ENCODE measurements around the gene GATA6. TPM values are rescaled to one million over a fixed set of nuclear protein-coding genes. Genes with fewer than 3 reads are reported as not detected.

The GATA6 gene
- total and polyA plus RNA-seq, 2 of the 13 experiments (the other 11 are each of a cell fraction or from before 2014, with no cell fraction given), result 0.84 to 3.2 TPM

DNA sequence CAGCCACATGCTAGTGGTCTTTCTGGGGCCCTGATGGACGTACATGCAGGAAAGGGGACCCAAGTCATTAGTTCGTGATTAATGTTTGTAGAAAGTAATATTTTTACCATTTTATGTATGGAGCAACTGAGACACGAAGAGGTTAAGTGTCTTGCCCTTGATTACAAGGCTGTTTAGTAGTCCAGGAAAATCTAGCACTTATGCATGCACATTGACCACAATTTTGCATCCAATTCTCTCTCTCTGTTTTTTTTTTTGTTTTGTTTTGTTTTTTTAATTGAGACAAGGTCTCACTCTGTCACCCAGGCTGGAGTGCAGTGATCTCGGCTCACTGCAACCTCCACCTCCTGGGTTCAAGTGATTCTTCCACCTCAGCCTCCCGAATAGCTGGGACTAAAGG is 8.3 kb upstream of the GATA6 start:
- no peaks in the 10 kb centered on the region for H3K79me2 ChIP-seq (ENCODE audit: insufficient read depth, low read length)
- H4K20me1 ChIP-seq (ENCODE audit: insufficient read depth, low read length), result no peaks in the 10 kb centered on the region
- POLR2A ChIA-PET, result no interaction called here
- no peak for DNase-seq (ENCODE audit: low spot score)
- no peaks in the 10 kb centered on the region for H3K36me3 ChIP-seq (replicated peaks in 1 of 2; ENCODE audit: control insufficient read depth in 1 of 2, insufficient read depth in 2 of 2, low read length in 2 of 2)
- no peak overlapping the region for H3K9ac ChIP-seq (ENCODE audit: insufficient read depth, low read depth, low read length)
- H3K9me3 ChIP-seq (ENCODE audit: low read length), result no peaks in the 10 kb centered on the region
- H2AFZ ChIP-seq (ENCODE audit: low read length), result no peak overlapping the region
- no peak for FAIRE-seq
- H3K4me1 ChIP-seq (ENCODE audit: insufficient read depth, low read length), result no peaks in the 10 kb centered on the region
- H3K27me3 ChIP-seq (ENCODE audit: control insufficient read depth in 1 of 2, insufficient read depth in 2 of 2, low read length in 2 of 2), result peaks cover 0 to 27% of the 10 kb centered on the region in 2 experiments; a peak in 3 of 5 replicates
- ATAC-seq, result no peak
- in situ Hi-C loops (cut with HindIII; ENCODE audit: extremely low pct_ligation_motif_present, low pct_unique_long_range_greater_than_20kb), result loop anchor here (10.0 kb wide), 1 partner anchor 176 kb away; no protein-coding TSS in a partner anchor
- H3K27ac ChIP-seq (ENCODE audit: extremely low read length, insufficient read depth, low read length), result no peak overlapping the region
- H3K4me3 ChIP-seq (replicated peaks in 1 of 3; ENCODE audit: insufficient read depth in 1 of 3, low read depth in 2 of 3, low read length in 3 of 3), result no peak overlapping the region
- no peak for TF ChIP-seq YEATS2 (CRISPR knock-in tag; IDR thresholded peaks at IDR 0.05; ENCODE audit: borderline replicate concordance)
- TF ChIP-seq, protein P1, sequence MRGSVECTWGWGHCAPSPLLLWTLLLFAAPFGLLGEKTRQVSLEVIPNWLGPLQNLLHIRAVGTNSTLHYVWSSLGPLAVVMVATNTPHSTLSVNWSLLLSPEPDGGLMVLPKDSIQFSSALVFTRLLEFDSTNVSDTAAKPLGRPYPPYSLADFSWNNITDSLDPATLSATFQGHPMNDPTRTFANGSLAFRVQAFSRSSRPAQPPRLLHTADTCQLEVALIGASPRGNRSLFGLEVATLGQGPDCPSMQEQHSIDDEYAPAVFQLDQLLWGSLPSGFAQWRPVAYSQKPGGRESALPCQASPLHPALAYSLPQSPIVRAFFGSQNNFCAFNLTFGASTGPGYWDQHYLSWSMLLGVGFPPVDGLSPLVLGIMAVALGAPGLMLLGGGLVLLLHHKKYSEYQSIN (CRISPR knock-in tag; IDR thresholded peaks at IDR 0.05; ENCODE audit: borderline replicate concordance), result no peak
- no peak for TF ChIP-seq ZNF468 (CRISPR knock-in tag; IDR thresholded peaks at IDR 0.05)
- TF ChIP-seq KDM3A (CRISPR knock-in tag; IDR thresholded peaks at IDR 0.05; ENCODE audit: low read depth), result no peak
- TF ChIP-seq, protein P2, sequence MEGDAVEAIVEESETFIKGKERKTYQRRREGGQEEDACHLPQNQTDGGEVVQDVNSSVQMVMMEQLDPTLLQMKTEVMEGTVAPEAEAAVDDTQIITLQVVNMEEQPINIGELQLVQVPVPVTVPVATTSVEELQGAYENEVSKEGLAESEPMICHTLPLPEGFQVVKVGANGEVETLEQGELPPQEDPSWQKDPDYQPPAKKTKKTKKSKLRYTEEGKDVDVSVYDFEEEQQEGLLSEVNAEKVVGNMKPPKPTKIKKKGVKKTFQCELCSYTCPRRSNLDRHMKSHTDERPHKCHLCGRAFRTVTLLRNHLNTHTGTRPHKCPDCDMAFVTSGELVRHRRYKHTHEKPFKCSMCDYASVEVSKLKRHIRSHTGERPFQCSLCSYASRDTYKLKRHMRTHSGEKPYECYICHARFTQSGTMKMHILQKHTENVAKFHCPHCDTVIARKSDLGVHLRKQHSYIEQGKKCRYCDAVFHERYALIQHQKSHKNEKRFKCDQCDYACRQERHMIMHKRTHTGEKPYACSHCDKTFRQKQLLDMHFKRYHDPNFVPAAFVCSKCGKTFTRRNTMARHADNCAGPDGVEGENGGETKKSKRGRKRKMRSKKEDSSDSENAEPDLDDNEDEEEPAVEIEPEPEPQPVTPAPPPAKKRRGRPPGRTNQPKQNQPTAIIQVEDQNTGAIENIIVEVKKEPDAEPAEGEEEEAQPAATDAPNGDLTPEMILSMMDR (CRISPR knock-in tag; IDR thresholded peaks at IDR 0.05), result no peak
- TF ChIP-seq ZFP41 (CRISPR knock-in tag; IDR thresholded peaks at IDR 0.05; ENCODE audit: borderline replicate concordance), result no peak
- TF ChIP-seq ZNF569 (CRISPR knock-in tag; IDR thresholded peaks at IDR 0.05; ENCODE audit: borderline replicate concordance), result no peak
- no peak for TF ChIP-seq ZNF430 (CRISPR knock-in tag; IDR thresholded peaks at IDR 0.05)
- no peak for TF ChIP-seq GTF3A (CRISPR knock-in tag; conservative IDR thresholded peaks at IDR 0.05)
- TF ChIP-seq, protein P3, sequence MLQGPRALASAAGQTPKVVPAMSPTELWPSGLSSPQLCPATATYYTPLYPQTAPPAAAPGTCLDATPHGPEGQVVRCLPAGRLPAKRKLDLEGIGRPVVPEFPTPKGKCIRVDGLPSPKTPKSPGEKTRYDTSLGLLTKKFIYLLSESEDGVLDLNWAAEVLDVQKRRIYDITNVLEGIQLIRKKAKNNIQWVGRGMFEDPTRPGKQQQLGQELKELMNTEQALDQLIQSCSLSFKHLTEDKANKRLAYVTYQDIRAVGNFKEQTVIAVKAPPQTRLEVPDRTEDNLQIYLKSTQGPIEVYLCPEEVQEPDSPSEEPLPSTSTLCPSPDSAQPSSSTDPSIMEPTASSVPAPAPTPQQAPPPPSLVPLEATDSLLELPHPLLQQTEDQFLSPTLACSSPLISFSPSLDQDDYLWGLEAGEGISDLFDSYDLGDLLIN (CRISPR knock-in tag; IDR thresholded peaks at IDR 0.05; ENCODE audit: borderline replicate concordance), result no peak
- TF ChIP-seq ZNF556 (CRISPR knock-in tag; IDR thresholded peaks at IDR 0.05; ENCODE audit: borderline replicate concordance), result no peak
- intact Hi-C loops (cut with micrococcal nuclease; ENCODE audit: unreplicated experiment), result loop anchor here (10.0 kb wide), 1 partner anchor 54 kb away; no protein-coding TSS in a partner anchor
- CTCF ChIA-PET (ENCODE audit: low intra/inter-chr PET ratio, low total read pairs), result no interaction called here
- WGBS (ENCODE audit: low lambda C conversion rate), result 51% methylated on average over 5 of the region's 5 CpGs
- no peak overlapping the region for H3K4me2 ChIP-seq (ENCODE audit: low read depth, low read length)
- BruUV-seq (replicated peaks), result no TSS peak
